IPS-15b (cell line): ENCODE results near the gene FAAH.

Experiments used
- H3K27me3 ChIP-seq: one replicate; pipeline ENCODE4 v1.6.1; 2013; ENCODE audit warnings: low read length; ENCODE audit not compliant: control insufficient read depth, insufficient read depth
- H3K36me3 ChIP-seq: one replicate; pipeline ENCODE4 v1.6.1; 2013; ENCODE audit warnings: low read length; ENCODE audit not compliant: control insufficient read depth, insufficient read depth
- H3K4me1 ChIP-seq: one replicate; pipeline ENCODE4 v1.6.1; 2013; ENCODE audit warnings: mild to moderate bottlenecking, low read length; ENCODE audit not compliant: control insufficient read depth, insufficient read depth
- H3K4me3 ChIP-seq: one replicate; pipeline ENCODE4 v1.5.1; 2013; ENCODE audit warnings: low read depth, low read length
- H3K9ac ChIP-seq: one replicate; pipeline ENCODE4 v1.6.1; 2013; ENCODE audit warnings: low read depth, mild to moderate bottlenecking, low read length
- H3K9me3 ChIP-seq: one replicate; pipeline ENCODE4 v1.6.1; 2013; ENCODE audit warnings: mild to moderate bottlenecking, low read length; ENCODE audit not compliant: control insufficient read depth, insufficient read depth

Gene FAAH

DNA sequence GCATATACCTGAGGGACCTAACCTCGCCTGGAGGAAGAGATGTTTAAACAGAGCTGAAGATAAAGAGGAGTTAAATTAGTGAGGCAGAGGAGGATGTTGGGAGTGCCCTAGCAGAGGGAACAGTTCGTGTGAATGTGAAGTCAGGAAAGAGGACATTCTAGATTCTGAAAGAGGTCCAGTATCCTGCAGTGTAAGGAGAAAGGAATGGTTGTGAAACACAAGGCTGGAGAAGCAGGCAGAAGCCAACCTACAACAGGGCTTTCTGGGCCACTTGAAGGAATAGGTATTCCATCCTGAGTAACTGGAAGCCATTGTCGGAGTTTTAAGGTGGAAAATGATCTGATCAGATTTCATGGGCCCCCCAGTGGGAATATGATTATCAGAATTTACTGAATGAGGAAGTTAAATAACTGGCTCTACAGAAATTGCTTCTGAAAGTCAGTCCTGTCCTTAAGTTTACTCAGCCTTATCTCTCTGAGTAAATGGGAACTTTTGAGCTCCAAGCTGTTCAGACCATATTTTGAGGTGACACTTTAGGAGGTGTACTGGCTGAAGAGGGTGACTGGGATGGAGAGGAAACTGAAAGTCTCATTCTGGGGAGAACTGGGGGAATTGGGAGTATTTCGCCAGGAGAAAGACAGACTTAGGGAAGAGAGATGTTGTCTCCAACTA is 24.4 kb upstream of the FAAH start:
- Histone ChIP-seq H3K27me3 (no peaks in the 10 kb centered on the region), H3K9me3 (no peaks in the 10 kb centered on the region), H3K36me3 (peaks cover 2% of the 10 kb centered on the region), H3K9ac (no peak overlapping the region), H3K4me1 (no peaks in the 10 kb centered on the region), H3K4me3 (no peak overlapping the region)

DNA sequence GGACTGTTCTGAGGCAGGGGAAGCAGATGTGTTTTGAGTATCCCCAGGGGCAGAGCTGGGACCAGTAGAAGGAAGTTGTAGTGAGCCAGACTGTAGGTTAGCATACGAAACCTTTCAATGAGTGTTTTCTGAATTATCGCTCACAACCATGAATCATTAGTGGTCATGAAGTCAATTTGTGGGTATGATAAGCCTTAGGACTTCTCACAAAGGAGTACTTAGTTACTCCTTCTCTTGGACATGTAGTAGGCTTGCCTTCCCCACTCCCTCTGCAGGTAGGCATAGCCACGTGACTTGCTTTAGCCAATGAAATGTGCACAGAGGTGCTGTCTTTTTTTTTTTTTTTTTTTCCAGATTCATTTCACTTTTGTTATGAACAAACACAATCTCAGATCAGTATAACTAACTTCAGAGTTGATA is 23.9 kb upstream of the FAAH start:
- Histone ChIP-seq H3K36me3 (peaks cover 2% of the 10 kb centered on the region), H3K9me3 (no peaks in the 10 kb centered on the region), H3K27me3 (no peaks in the 10 kb centered on the region), H3K4me3 (no peak overlapping the region), H3K4me1 (no peaks in the 10 kb centered on the region), H3K9ac (no peak overlapping the region)

DNA sequence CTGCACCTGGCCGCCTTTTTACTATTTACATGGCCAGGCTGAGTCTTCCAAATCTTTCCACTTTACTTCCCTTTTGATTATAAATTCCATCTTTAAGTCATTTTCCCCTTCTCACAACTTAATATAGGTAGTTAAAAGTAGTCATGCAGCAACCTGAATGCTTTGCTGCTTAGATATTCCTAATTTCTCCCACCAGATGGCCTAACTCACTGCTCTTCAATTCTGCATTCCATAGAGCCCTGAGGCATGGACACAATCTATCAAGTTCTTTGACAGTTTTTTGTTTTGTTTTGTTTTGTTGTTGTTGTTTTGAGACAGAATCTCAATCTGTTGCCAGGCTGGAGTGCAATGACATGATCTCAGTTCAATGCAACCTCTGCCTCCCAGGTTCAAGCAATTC is 21.7 kb upstream of the FAAH start:
- Histone ChIP-seq H3K9ac (no peak overlapping the region), H3K4me1 (no peaks in the 10 kb centered on the region), H3K4me3 (no peak overlapping the region), H3K27me3 (no peaks in the 10 kb centered on the region), H3K36me3 (no peaks in the 10 kb centered on the region), H3K9me3 (no peaks in the 10 kb centered on the region)

DNA sequence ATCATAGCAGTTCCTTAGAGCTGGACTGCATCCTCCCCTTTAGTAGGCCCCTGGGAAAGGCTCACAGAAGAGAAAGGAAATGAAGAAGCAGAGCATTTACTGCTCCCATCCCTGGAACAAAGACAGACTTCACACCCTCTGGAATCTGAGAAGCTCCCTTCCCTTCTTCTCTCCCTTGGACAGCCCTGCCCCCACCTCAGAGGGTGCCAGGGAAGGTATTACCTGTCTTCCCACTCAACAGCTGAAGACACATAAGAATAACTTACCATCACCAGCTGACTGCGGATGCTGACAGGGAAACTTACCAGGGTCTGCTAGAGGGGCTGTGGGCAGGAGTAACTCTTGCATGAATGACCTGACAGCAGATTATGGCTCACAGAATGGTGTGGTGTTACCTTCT is 14.1 kb upstream of the FAAH start:
- H3K9me3 ChIP-seq = no peaks in the 10 kb centered on the region
- no peak overlapping the region for H3K4me3 ChIP-seq
- H3K36me3 ChIP-seq = no peaks in the 10 kb centered on the region
- H3K9ac ChIP-seq = no peak overlapping the region
- no peaks in the 10 kb centered on the region for H3K4me1 ChIP-seq
- H3K27me3 ChIP-seq = no peaks in the 10 kb centered on the region

DNA sequence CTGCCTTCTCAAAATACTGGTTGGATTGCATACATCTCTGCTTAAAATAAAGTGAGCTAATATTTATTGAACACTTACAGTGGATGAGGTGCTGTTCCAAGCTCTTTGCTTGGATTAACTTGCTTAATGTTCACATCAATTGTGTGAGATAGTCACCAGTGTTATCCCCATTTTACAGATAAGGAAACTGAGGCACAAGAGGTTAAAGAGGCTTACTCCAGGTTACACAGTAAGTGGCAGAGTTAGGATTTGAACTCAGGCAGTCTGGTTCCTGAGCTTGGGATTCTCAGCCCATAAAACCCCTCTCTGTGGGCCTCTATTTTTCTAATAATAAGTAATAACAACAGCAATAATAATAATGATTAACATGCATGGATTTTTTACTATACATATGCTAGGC is 13.6 kb upstream of the FAAH start:
- H3K36me3 ChIP-seq = no peaks in the 10 kb centered on the region
- H3K9ac ChIP-seq = no peak overlapping the region
- no peak overlapping the region for H3K4me3 ChIP-seq
- no peaks in the 10 kb centered on the region for H3K4me1 ChIP-seq
- H3K27me3 ChIP-seq = no peaks in the 10 kb centered on the region
- no peaks in the 10 kb centered on the region for H3K9me3 ChIP-seq

DNA sequence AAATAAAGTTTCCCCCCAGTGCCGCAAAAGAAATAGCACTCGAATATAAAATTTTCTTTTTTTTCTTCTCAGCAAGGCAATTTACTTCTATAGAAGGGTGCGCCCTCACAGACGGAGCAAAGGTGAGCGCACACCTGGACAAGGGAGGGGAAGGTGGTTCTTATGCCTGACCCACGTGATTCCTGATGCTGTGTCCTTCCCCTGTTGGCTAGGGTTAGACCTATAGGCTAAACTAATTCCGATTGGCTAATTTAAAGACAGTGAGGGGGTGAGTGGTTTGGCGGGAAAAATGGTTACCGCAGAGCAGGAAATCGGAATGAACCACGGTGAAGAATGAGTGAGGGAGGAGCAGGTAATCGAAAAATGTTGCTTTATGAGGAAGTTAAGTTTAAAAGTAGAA is 607 bp upstream of the FAAH start:
- H3K27me3 ChIP-seq = peaks cover 21% of the 10 kb centered on the region
- peaks cover 14% of the 10 kb centered on the region for H3K9me3 ChIP-seq
- no peak overlapping the region for H3K9ac ChIP-seq
- H3K36me3 ChIP-seq = no peaks in the 10 kb centered on the region
- no peak overlapping the region for H3K4me3 ChIP-seq
- no peaks in the 10 kb centered on the region for H3K4me1 ChIP-seq

DNA sequence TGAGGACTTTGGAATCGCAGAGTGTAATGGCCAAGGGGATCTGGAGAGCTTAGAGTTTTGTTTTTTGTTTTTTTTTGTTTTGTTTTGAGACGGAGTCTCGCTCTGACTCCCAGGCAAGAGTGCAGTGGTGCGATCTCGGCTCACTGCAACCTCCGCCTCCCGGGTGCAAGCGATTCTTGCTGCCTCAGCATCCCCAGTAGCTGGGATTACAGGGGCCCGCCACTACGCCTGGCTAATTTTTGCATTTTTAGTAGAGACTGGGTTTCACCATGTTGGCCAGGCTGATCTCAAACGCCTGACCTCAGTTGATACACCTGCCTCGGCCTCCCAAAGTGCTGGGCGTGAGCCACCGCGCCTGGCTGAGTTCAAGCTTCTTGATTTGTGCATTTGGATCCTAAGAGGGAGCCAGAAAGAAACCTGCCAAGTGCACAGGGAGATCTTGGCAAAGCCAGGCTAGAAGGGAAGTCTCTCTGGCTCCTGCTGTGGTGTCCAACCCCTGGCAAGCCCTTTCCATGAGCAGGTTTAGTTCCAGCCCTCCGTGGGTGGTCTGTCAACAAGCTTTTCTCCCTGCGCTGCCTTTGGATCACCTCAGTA is 852 bp downstream of the FAAH start:
- peak overlapping the region; percentile 87 for H3K4me3 ChIP-seq
- peaks cover 21% of the 10 kb centered on the region for H3K27me3 ChIP-seq
- no peaks in the 10 kb centered on the region for H3K4me1 ChIP-seq
- H3K36me3 ChIP-seq = no peaks in the 10 kb centered on the region
- H3K9me3 ChIP-seq = peaks cover 14% of the 10 kb centered on the region
- no peak overlapping the region for H3K9ac ChIP-seq

DNA sequence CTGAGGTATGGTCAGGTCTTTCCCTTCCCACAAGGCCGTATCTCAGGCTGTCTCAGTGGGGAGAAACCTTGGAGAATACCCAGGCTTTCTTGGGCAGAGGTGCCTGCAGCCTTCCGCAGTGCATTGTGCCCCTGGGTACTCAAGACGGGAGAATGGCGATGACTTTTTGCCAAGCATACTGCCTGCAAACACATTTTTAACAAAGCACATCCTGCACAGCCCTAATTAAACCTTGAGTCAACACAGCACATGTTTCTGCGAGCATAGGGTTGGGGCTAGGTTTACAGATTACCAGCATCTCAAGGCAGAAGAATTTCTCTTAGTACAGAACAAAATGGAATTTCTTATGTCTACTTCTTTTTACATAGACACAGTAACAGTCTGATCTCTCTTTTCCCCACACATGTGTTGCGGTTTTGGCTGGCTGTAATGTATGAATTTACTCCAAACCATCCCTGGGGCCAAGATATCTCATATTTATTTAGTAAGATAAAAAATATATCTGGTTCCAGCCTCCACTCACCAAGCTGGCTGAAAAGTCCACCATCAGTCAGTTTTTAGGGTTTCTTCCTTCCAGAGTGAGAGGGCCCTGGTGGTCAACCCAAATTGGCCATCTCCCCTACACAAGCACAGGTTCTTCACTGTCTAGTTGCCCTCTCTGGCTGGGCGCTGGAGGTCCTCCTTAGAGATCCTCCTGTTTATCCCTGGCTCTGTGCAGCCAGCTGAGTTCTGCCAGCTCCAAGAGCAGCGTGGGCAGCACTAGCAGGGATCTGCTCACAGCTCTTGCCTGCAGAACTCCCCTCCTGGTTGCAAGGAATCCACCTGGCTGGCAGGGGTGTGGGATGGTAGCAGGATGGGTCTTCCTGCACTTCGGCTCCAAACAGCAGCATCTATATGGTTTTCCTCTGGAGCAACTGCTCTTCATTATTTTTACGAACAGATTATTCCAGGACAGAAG is 2.6 kb downstream of the FAAH start:
- Histone ChIP-seq H3K4me1 (peaks cover 1% of the 10 kb centered on the region), H3K9me3 (peaks cover 14% of the 10 kb centered on the region), H3K27me3 (peaks cover 21% of the 10 kb centered on the region), H3K4me3 (no peak overlapping the region), H3K36me3 (no peaks in the 10 kb centered on the region), H3K9ac (no peak overlapping the region)

DNA sequence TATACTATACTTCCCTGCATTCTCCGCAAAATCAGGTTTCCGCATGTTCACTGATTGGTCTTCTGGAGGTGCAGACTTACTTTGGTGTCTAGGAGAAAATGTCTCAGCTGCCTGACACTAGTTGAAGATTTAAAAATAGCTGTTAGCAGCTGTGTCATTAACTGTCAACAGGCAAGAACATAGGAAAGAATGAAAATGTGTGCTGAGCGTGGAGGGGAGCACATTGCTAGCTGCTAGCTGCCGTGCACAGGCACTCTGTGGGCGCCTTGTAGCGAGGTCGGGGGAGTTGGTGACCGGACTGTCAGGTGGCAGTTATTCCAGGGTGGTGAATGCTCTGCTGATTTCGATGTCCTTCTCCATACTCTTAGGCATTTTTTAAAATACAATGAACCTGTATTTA is 5.2 kb downstream of the FAAH start:
- H3K9me3 ChIP-seq = no peaks in the 10 kb centered on the region
- H3K9ac ChIP-seq = no peak overlapping the region

DNA sequence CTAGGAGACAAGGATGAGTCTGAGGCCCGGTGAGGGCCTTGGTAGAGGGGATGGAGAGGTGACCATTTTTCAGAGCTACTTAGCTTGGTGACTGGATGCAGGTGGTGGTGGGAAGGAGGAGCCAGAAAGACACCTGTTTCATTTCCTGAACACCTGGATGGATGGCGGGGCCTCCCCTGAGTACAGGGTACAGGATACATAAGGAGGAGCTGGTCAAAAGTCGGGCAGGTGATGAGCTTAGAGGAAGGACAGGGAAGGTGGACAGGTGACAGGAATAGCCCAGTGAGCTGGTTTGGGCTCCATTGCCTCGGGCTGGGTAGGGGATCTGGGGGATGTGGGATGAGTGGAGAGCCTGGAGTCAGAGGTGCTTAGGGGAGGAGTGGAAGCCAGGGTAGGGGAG is 6.3 kb downstream of the FAAH start:
- no peak overlapping the region for H3K4me3 ChIP-seq
- H3K9me3 ChIP-seq = no peaks in the 10 kb centered on the region
- H3K4me1 ChIP-seq = peaks cover 4% of the 10 kb centered on the region
- H3K27me3 ChIP-seq = peaks cover 8% of the 10 kb centered on the region
- no peak overlapping the region for H3K9ac ChIP-seq
- no peaks in the 10 kb centered on the region for H3K36me3 ChIP-seq

More for the DNA sequence above, 5.2 kb downstream of the FAAH start:
- Histone ChIP-seq H3K27me3 (peaks cover 17% of the 10 kb centered on the region), H3K4me3 (no peak overlapping the region), H3K4me1 (peaks cover 4% of the 10 kb centered on the region), H3K36me3 (no peaks in the 10 kb centered on the region)

DNA sequence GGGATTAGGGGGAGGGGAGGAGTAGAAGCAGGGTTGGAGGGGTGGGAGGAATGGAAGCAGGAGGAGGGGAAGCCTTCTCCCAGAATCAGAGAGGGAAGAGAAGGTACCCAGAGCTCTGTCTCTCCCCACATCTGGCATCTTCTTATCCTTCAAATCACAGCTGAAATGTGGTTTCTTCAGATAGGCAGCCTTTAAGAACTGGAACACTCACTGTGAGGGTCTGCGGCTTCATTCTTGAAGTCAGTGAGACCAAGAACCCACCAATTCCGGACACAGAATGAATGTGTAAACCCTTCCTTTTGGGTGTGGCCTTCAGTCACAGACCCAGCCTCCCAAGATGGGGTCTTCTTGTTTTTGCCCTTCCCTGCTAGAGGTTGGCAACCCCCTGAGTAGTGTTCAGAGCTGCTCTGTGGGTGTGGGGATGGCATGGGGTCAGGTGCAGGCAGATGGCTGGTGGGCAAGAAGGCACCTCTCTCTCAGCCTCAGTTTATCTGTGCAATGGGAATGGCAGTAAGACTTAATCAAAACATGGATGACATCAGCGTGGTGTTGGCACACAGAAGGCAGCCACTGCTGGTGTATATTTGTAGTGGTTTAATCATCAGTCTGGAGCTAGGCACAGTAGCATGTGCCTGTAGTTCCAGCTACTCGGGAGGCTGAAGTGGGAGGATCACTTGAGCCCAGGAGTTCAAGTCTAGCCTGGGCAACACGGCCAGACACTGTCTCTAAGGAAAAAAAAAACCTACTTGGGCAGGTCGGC is 7.2 kb downstream of the FAAH start:
- H3K9me3 ChIP-seq = no peaks in the 10 kb centered on the region
- H3K4me3 ChIP-seq = no peak overlapping the region
- peaks cover 2% of the 10 kb centered on the region for H3K27me3 ChIP-seq
- peaks cover 3% of the 10 kb centered on the region for H3K36me3 ChIP-seq
- peaks cover 6% of the 10 kb centered on the region for H3K4me1 ChIP-seq
- H3K9ac ChIP-seq = no peak overlapping the region
